Non-pigmented ciliary epithelial cell (primary cell): ENCODE data around the gene FGGY.

ENCODE experiments used
- DNase-seq: peaks from one replicate; pipeline ENCODE4 v3.0.0-alpha.2; 2010; ENCODE audit warnings: low read depth

FGGY gene

GRCh38 chr1:59680044-59680443 lies 383.1 kb downstream of the FGGY start:
- DNase-seq, result no peak

- no peak for DNase-seq
Measured at GRCh38 chr1:59682396-59683080, 385.6 kb downstream of the FGGY start.

- no peak for DNase-seq
Measured at GRCh38 chr1:59683197-59683596, 386.3 kb downstream of the FGGY start.

GRCh38 chr1:59684698-59685097 lies 387.8 kb downstream of the FGGY start:
- no peak for DNase-seq

GRCh38 chr1:59685101-59685500 lies 388.2 kb downstream of the FGGY start:
- DNase-seq, result no peak

- DNase-seq, result no peak
Measured at GRCh38 chr1:59685666-59686065, 388.8 kb downstream of the FGGY start.

GRCh38 chr1:59686170-59686569 lies 389.3 kb downstream of the FGGY start:
- DNase-seq, result no peak

- no peak for DNase-seq
Measured at GRCh38 chr1:59686574-59686973, 389.7 kb downstream of the FGGY start.

- no peak for DNase-seq
Measured at GRCh38 chr1:59687081-59687480, 390.2 kb downstream of the FGGY start.

GRCh38 chr1:59688976-59689375 lies 392.1 kb downstream of the FGGY start:
- no peak for DNase-seq

- DNase-seq, result no peak
Measured at GRCh38 chr1:59689730-59690129, 392.8 kb downstream of the FGGY start.

- no peak for DNase-seq
Measured at GRCh38 chr1:59690171-59690930, 393.5 kb downstream of the FGGY start.

- no peak for DNase-seq
Measured at GRCh38 chr1:59691261-59691660, 394.4 kb downstream of the FGGY start.

GRCh38 chr1:59692591-59692990 lies 395.7 kb downstream of the FGGY start:
- DNase-seq, result no peak

- DNase-seq, result no peak
Measured at GRCh38 chr1:59693406-59693805, 396.5 kb downstream of the FGGY start.

GRCh38 chr1:59695252-59695651 lies 398.4 kb downstream of the FGGY start:
- no peak for DNase-seq

- no peak for DNase-seq
Measured at GRCh38 chr1:59696421-59697115, 399.7 kb downstream of the FGGY start.

- DNase-seq, result no peak
Measured at GRCh38 chr1:59697150-59697800, 400.4 kb downstream of the FGGY start.

GRCh38 chr1:59698386-59698785 lies 401.5 kb downstream of the FGGY start:
- no peak for DNase-seq

- DNase-seq, result no peak
Measured at GRCh38 chr1:59699227-59699847, 402.4 kb downstream of the FGGY start.

GRCh38 chr1:59701376-59701775 lies 404.5 kb downstream of the FGGY start:
- DNase-seq, result no peak
